ENCODE results near the gene DUSP7. TPM values are rescaled to one million over a fixed set of nuclear protein-coding genes. Genes with fewer than 3 reads are reported as not detected.

DUSP7 gene
- total RNA-seq, 4 donors from 2014 or later: 54.6 to 96.3 (median 79.2) TPM

- no peak for DNase-seq (ENCODE audit: low spot score in 2 of 2)
- 90 to 100% methylated on average over 5 to 10 of the region's 10 CpGs for WGBS, 2 donors
- H3K4me3 ChIP-seq (ENCODE audit: low read depth, poor library complexity, severe bottlenecking): no peak overlapping the region
- intact Hi-C loops (cut with DNase I; ENCODE audit: low total_unique reads): no loop called here
- TF ChIP-seq POLR2A (IDR thresholded peaks at IDR 0.05) (no peak), CTCF (IDR thresholded peaks at IDR 0.05) (no peak)
These were observed 26.8 kb downstream of the DUSP7 start for GRCh38 chr3:52029535-52029934.

GRCh38 chr3:52029053-52029452 lies 27.3 kb downstream of the DUSP7 start:
- intact Hi-C loops (cut with DNase I; ENCODE audit: low total_unique reads): no loop called here
- no peak for DNase-seq (ENCODE audit: low spot score in 2 of 2)
- no peak for TF ChIP-seq POLR2A (IDR thresholded peaks at IDR 0.05)
- H3K4me3 ChIP-seq (ENCODE audit: low read depth, poor library complexity, severe bottlenecking): no peak overlapping the region
- WGBS, 2 donors: 85 to 90% methylated on average over 7 to 9 of the region's 9 CpGs

- WGBS, 2 donors: 77 to 80% methylated on average over 11 of the region's 12 CpGs
- intact Hi-C loops (cut with DNase I; ENCODE audit: low total_unique reads): no loop called here
- H3K4me3 ChIP-seq (ENCODE audit: low read depth, poor library complexity, severe bottlenecking): no peak overlapping the region
- TF ChIP-seq POLR2A (IDR thresholded peaks at IDR 0.05) (no peak), CTCF (IDR thresholded peaks at IDR 0.05) (no peak)
- DNase-seq (ENCODE audit: low spot score in 2 of 2): no peak
These were observed 27.8 kb downstream of the DUSP7 start for GRCh38 chr3:52028572-52028971.

- no peak for TF ChIP-seq CTCF (IDR thresholded peaks at IDR 0.05)
- no peak for TF ChIP-seq POLR2A (IDR thresholded peaks at IDR 0.05)
- 64 to 70% methylated on average over 4 of the region's 4 CpGs for WGBS, 2 donors
- no peak overlapping the region for H3K4me3 ChIP-seq (ENCODE audit: low read depth, poor library complexity, severe bottlenecking)
- intact Hi-C loops (cut with DNase I; ENCODE audit: low total_unique reads): no loop called here
- DNase-seq (ENCODE audit: low spot score in 2 of 2): no peak
These were observed 30.3 kb downstream of the DUSP7 start for GRCh38 chr3:52026041-52026440.

GRCh38 chr3:52025453-52025852 lies 30.9 kb downstream of the DUSP7 start:
- DNase-seq (ENCODE audit: low spot score in 2 of 2): no peak
- 79 to 97% methylated on average over 5 of the region's 7 CpGs for WGBS, 2 donors
- TF ChIP-seq POLR2A (IDR thresholded peaks at IDR 0.05) (no peak), CTCF (IDR thresholded peaks at IDR 0.05) (no peak)
- H3K4me3 ChIP-seq (ENCODE audit: low read depth, poor library complexity, severe bottlenecking): no peak overlapping the region
- intact Hi-C loops (cut with DNase I; ENCODE audit: low total_unique reads): no loop called here

GRCh38 chr3:52024765-52025452 lies 31.5 kb downstream of the DUSP7 start:
- DNase-seq (ENCODE audit: low spot score in 2 of 2): no peak
- H3K4me3 ChIP-seq (ENCODE audit: low read depth, poor library complexity, severe bottlenecking): no peak overlapping the region
- WGBS, 2 donors: 76 to 80% methylated on average over 6 of the region's 6 CpGs
- intact Hi-C loops (cut with DNase I; ENCODE audit: low total_unique reads): no loop called here
- TF ChIP-seq CTCF (IDR thresholded peaks at IDR 0.05) (no peak), POLR2A (IDR thresholded peaks at IDR 0.05) (no peak)

All from lower leg skin (tissue), 4 donors.